Nucleus accumbens (tissue), 56 donors: ENCODE data around the gene ASH1L.
"Not testable (repeated sequence)": the region's sequence is repeated elsewhere in the genome, so short reads cannot be mapped to it uniquely, and the experiment has no call there.

Experiments
- DNase-seq, 56 donors: peaks; one replicate each; lab custom pipeline; 2025; lab: John Stamatoyannopoulos, UW

The ASH1L gene

GRCh38 chr1:155563377-155564022 is 897 bp upstream of the ASH1L start:
- not testable (repeated sequence) for DNase-seq

- DNase-seq, result peak in 35 of 56 donors; percentile 27 to 81 (median 60)
These were observed 623 bp downstream of the ASH1L start for GRCh38 chr1:155561779-155562580.

- no peak for DNase-seq
These were observed 6.7 kb downstream of the ASH1L start for GRCh38 chr1:155555915-155556314.

- no peak for DNase-seq
These were observed 9.3 kb downstream of the ASH1L start for GRCh38 chr1:155553349-155553748.

GRCh38 chr1:155548706-155549105 is 13.9 kb downstream of the ASH1L start:
- no peak for DNase-seq

GRCh38 chr1:155540000-155540874 is 22.4 kb downstream of the ASH1L start:
- DNase-seq, result no peak

- DNase-seq, result no peak
These were observed 25.4 kb downstream of the ASH1L start for GRCh38 chr1:155537193-155537592.

GRCh38 chr1:155531624-155532023 is 31.0 kb downstream of the ASH1L start:
- DNase-seq, result no peak

- no peak for DNase-seq
These were observed 32.7 kb downstream of the ASH1L start for GRCh38 chr1:155529929-155530328.

- no peak for DNase-seq
These were observed 33.5 kb downstream of the ASH1L start for GRCh38 chr1:155529109-155529508.

- peak in 1 of 56 donors; percentile 3 for DNase-seq
These were observed 34.9 kb downstream of the ASH1L start for GRCh38 chr1:155527677-155528076.

GRCh38 chr1:155526356-155526755 is 36.2 kb downstream of the ASH1L start:
- DNase-seq, result no peak

- no peak for DNase-seq
These were observed 40.5 kb downstream of the ASH1L start for GRCh38 chr1:155522069-155522468.

GRCh38 chr1:155518484-155518883 is 44.1 kb downstream of the ASH1L start:
- DNase-seq, result no peak

- DNase-seq, result no peak
These were observed 47.9 kb downstream of the ASH1L start for GRCh38 chr1:155514582-155515187.

GRCh38 chr1:155513300-155513916 is 49.2 kb downstream of the ASH1L start:
- DNase-seq, result no peak

GRCh38 chr1:155511385-155511784 is 51.2 kb downstream of the ASH1L start:
- DNase-seq, result not testable (repeated sequence)

GRCh38 chr1:155509064-155509463 is 53.5 kb downstream of the ASH1L start:
- no peak for DNase-seq

GRCh38 chr1:155507945-155508344 is 54.7 kb downstream of the ASH1L start:
- DNase-seq, result no peak

- DNase-seq, result not testable (repeated sequence)
These were observed 56.6 kb downstream of the ASH1L start for GRCh38 chr1:155505963-155506362.
